ENCODE results near the gene CYP46A1.

DNA sequence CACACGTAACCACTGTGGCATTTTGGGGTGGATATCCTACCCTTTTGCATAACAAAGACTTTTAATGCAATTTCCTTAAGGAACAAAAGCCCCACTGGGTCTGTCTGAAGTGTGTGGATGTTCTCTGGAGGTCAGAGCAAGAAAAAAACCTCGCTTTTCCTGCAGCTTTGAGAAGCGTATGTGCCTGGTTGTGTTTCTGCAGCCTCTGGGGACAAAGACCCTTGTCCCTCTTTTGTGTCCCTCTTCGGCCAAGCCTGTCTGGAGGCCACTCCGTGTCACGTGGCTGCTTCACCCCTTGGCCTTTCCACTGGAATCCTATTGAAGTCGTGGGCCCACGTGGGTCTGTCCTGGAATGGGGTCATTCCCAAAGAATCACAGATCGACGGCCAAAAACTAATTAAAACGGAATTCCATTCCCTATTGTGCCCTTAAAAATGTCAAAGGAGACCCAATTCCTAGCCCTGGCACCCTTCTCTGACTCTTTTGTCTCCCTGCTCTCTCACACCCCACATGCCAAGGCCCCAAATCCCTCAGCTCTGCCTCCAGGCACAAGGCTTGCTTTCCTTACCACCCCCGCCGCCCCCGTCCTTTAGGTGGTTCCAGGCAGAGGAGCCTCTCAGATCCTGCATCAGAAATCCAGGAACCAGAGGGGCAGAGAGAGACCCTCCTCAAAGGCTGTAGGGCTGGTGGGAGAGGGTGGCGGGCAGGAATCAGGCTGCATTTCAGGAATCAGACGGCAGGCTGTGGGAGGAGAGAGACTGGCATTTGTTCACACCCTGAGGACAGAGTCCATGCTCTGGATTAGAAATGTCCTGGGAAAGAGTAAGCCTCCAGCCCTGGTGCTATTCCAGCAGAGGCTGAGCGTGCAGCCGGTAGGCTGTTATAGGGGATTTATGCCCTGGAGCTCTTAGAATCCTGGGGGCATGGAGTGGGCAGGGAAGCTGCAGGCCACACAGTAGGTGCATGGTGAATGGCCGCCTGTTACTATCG, 12.6 kb upstream of the CYP46A1 start:
- TF ChIP-seq, protein P1, sequence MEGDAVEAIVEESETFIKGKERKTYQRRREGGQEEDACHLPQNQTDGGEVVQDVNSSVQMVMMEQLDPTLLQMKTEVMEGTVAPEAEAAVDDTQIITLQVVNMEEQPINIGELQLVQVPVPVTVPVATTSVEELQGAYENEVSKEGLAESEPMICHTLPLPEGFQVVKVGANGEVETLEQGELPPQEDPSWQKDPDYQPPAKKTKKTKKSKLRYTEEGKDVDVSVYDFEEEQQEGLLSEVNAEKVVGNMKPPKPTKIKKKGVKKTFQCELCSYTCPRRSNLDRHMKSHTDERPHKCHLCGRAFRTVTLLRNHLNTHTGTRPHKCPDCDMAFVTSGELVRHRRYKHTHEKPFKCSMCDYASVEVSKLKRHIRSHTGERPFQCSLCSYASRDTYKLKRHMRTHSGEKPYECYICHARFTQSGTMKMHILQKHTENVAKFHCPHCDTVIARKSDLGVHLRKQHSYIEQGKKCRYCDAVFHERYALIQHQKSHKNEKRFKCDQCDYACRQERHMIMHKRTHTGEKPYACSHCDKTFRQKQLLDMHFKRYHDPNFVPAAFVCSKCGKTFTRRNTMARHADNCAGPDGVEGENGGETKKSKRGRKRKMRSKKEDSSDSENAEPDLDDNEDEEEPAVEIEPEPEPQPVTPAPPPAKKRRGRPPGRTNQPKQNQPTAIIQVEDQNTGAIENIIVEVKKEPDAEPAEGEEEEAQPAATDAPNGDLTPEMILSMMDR (conservative IDR thresholded peaks at IDR 0.05 in 1 of 2, IDR thresholded peaks at IDR 0.05 in 1 of 2; ENCODE audit: extremely low read depth in 1 of 2, insufficient read depth in 1 of 2, low read depth in 1 of 2, low read length in 2 of 2), result no peak
- TF ChIP-seq EZH2 (IDR thresholded peaks at IDR 0.05; ENCODE audit: borderline replicate concordance, low read length), result no peak

Measured in mammary epithelial cell (primary cell).